Fibroblast of mammary gland (primary cell): Measurements from ENCODE around the gene ADRM1.

Experiments used
- DNase-seq: peaks from one replicate; pipeline ENCODE4 v3.0.0-alpha.2; 2010; ENCODE audit warnings: low read depth
- H3K4me3 ChIP-seq: 2 replicates; pipeline ENCODE4 v1.5.1; 2011; ENCODE audit warnings: low read depth, mild to moderate bottlenecking, low read length, moderate library complexity; ENCODE audit not compliant: control insufficient read depth
- CTCF ChIP-seq: conservative IDR thresholded peaks from 2 replicates; pipeline ENCODE4 v1.5.1; 2011; ENCODE audit warnings: low read depth, low read length, inconsistent platforms; ENCODE audit not compliant: control insufficient read depth, insufficient read depth

The ADRM1 gene

GRCh38 chr20:62344092-62344491 lies 41.3 kb downstream of the ADRM1 start:
- TF ChIP-seq CTCF = no peak
- no peak for DNase-seq
- no peak overlapping the region for H3K4me3 ChIP-seq

GRCh38 chr20:62344782-62345181 lies 42.0 kb downstream of the ADRM1 start:
- TF ChIP-seq CTCF = no peak
- H3K4me3 ChIP-seq = no peak overlapping the region
- no peak for DNase-seq

- H3K4me3 ChIP-seq = no peak overlapping the region
- no peak for DNase-seq
- TF ChIP-seq CTCF = no peak
Observed at GRCh38 chr20:62345681-62346370, 43.0 kb downstream of the ADRM1 start.

- no peak for DNase-seq
- no peak overlapping the region for H3K4me3 ChIP-seq
- no peak for TF ChIP-seq CTCF
Observed at GRCh38 chr20:62346398-62347150, 43.8 kb downstream of the ADRM1 start.

- H3K4me3 ChIP-seq = no peak overlapping the region
- no peak for DNase-seq
Observed at GRCh38 chr20:62347151-62347404, 44.3 kb downstream of the ADRM1 start.

GRCh38 chr20:62347445-62347844 lies 44.6 kb downstream of the ADRM1 start:
- H3K4me3 ChIP-seq = no peak overlapping the region
- no peak for TF ChIP-seq CTCF
- DNase-seq = no peak

More at GRCh38 chr20:62347151-62347404, 44.3 kb downstream of the ADRM1 start:
- no peak for TF ChIP-seq CTCF
